Pancreas (tissue), 10 donors: ENCODE data around the gene SEMA6B. TPM values are rescaled to one million over a fixed set of nuclear protein-coding genes. Genes with fewer than 3 reads are reported as not detected.
"Not testable (repeated sequence)": the region's sequence is repeated elsewhere in the genome, so short reads cannot be mapped to it uniquely, and the experiment has no call there.

Experiments
- ATAC-seq, 4 donors: fragments of 200-7000 bp; cut with Tn5 transposase; one replicate each; pipeline versions ENCODE4 v1.8.0 to v1.9.1; 2020; ENCODE audit warnings: mild to moderate bottlenecking in 4 of 4, moderate library complexity in 4 of 4
- DNase-seq, 6 donors: peaks; one replicate each; pipeline ENCODE4 v3.0.0-alpha.2; 2020
- FAIRE-seq: peaks from 2 replicates; lab custom pipeline; 2012; peaks lifted over from hg19 to GRCh38; lab: Jason Lieb, UNC
- H3K27ac ChIP-seq, 4 donors: fragments of 200-600 bp; sonication (generic); 1 replicate in 3 of 4; 2 replicates in 1 of 4; pipeline versions ENCODE4 v1.5.0 to v1.8.0; 2020
- H3K27me3 ChIP-seq, 4 donors: fragments of 200-600 bp; one replicate each; pipeline ENCODE4 v1.8.0; 2021
- H3K36me3 ChIP-seq, 3 donors: fragments of 200-600 bp; sonication (generic) in 1 of 3; one replicate each; pipeline versions ENCODE4 v1.5.0 to v1.8.0; 2020 to 2021
- H3K4me1 ChIP-seq, 3 donors: fragments of 200-600 bp; one replicate each; pipeline ENCODE4 v1.8.0; 2021
- H3K4me3 ChIP-seq, 4 donors: fragments of 200-600 bp; sonication (generic) in 2 of 4; one replicate each; pipeline versions ENCODE4 v1.5.0 to v1.8.0; 2020 to 2021
- H3K9me3 ChIP-seq, 4 donors: fragments of 200-600 bp; one replicate each; pipeline ENCODE4 v1.8.0; 2021
- WGBS, 2 donors: extraction: QIAGEN DNeasy Blood & Tissue Kit; methylation state at CpG; one replicate each; pipeline ENCODE4 v1.1.7; 2013; 5-methylcytosine and 5-hydroxymethylcytosine counted together
- intact Hi-C, 3 donors: fragments of 100-400 bp; cut with DNase I; formaldehyde crosslinking; loops; one replicate each; pipeline versions ENCODE4 v1.11.1 to v1.14.2; 2022
- polyA plus RNA-seq, 2 donors: library from polyadenylated mRNA; stranded (reverse); fragments of 200-250 nt; gene quantifications; one replicate each; pipeline ENCODE4 v1.2.3, GENCODE V29; 2013
- total RNA-seq, 6 donors: library from RNA; stranded (reverse); fragmentation: NEBNext Ultra II Directional in 4 of 6; extraction: Animal tissue kit (Norgen Biotek cat#: 25700) in 4 of 6; gene quantifications; one replicate each; pipeline versions ENCODE4 v1.2.1 to v1.2.4, GENCODE V29; 2021 to 2023
- TF ChIP-seq, protein P1 (sequence below), 4 donors: fragments of 200-600 bp; sonication (generic) in 3 of 4; IDR thresholded peaks; one replicate each; pipeline versions ENCODE4 v1.5.0 to v1.8.0; 2021; ENCODE audit warnings: antibody characterized with exemption in 4 of 4
- donor health status: healthy with polysubstance abuse.
- donor health status: DM: no; HTN: no; CAD: no; lungs with moderate emphysema.
- donor health status: DM: no; HTN: no; CAD: no.
- donor health status: control.
- donor health status: control.
- donor health status: Bipolar disorder and iron deficiency.
- donor health status: DM: yes; HTN: yes; CAD: no.
- donor health status: DM: no; HTN: no; CAD: no.
- donor health status: DM: no; HTN: no; CAD: no.
- donor health status: DM: yes; HTN: yes; CAD: no.

Gene SEMA6B
- total and polyA plus RNA-seq, 8 donors, result 2.2 to 4.7 (median 3.5) TPM

DNA sequence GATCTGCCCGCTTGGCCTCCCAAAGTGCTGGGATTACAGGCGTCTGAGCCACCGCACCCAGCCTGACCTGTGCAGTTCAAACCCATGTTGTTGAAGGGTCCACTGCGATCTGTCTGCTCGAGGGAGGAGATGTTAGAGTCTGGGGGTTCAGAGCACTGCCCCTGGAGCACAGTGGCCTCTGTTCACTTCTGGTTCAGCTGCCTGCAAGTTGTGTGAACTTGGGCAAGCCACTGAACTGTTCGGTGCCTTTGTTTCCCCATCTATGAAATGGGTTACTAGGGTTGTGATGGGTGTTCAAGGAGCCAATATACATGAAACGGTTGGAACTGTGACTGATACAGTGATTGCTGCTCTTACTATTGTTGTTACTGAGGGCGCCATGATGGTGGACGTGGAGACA is 26.1 kb downstream of the SEMA6B start:
- no peak for ATAC-seq
- DNase-seq, result no peak
- no peaks in the 10 kb centered on the region for H3K9me3 ChIP-seq
- intact Hi-C loops, result no loop called here
- H3K4me1 ChIP-seq, result peaks cover 8 to 30% (median 19%) of the 10 kb centered on the region in 3 donors
- H3K4me3 ChIP-seq, result no peak overlapping the region
- no peak overlapping the region for H3K27ac ChIP-seq
- TF ChIP-seq, protein P1, sequence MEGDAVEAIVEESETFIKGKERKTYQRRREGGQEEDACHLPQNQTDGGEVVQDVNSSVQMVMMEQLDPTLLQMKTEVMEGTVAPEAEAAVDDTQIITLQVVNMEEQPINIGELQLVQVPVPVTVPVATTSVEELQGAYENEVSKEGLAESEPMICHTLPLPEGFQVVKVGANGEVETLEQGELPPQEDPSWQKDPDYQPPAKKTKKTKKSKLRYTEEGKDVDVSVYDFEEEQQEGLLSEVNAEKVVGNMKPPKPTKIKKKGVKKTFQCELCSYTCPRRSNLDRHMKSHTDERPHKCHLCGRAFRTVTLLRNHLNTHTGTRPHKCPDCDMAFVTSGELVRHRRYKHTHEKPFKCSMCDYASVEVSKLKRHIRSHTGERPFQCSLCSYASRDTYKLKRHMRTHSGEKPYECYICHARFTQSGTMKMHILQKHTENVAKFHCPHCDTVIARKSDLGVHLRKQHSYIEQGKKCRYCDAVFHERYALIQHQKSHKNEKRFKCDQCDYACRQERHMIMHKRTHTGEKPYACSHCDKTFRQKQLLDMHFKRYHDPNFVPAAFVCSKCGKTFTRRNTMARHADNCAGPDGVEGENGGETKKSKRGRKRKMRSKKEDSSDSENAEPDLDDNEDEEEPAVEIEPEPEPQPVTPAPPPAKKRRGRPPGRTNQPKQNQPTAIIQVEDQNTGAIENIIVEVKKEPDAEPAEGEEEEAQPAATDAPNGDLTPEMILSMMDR (IDR thresholded peaks at IDR 0.05), result no peak
- FAIRE-seq, result no peak
- H3K36me3 ChIP-seq, result no peaks in the 10 kb centered on the region
- no peaks in the 10 kb centered on the region for H3K27me3 ChIP-seq
- WGBS, 2 donors, result 89 to 92% methylated on average over 9 of the region's 9 CpGs

- H3K4me3 ChIP-seq, result no peak overlapping the region
- intact Hi-C loops, result no loop called here
- TF ChIP-seq, protein P1 (IDR thresholded peaks at IDR 0.05), result no peak
- H3K9me3 ChIP-seq, result no peaks in the 10 kb centered on the region
- no peaks in the 10 kb centered on the region for H3K36me3 ChIP-seq
- peak in 3 of 4 donors; percentile 30 to 51 (median 30) for ATAC-seq
- 37 to 44% methylated on average over 24 to 28 of the region's 28 CpGs for WGBS, 2 donors
- H3K27ac ChIP-seq, result no peak overlapping the region
- peaks cover 5 to 18% (median 13%) of the 10 kb centered on the region in 3 donors for H3K4me1 ChIP-seq
- DNase-seq, result peak; percentile 53 to 73 (median 60)
- no peaks in the 10 kb centered on the region for H3K27me3 ChIP-seq
- FAIRE-seq, result no peak
These were observed 27.8 kb downstream of the SEMA6B start for GRCh38 chr19:4531562-4532165.

- intact Hi-C loops, result no loop called here
- Histone ChIP-seq H3K36me3 (no peaks in the 10 kb centered on the region), H3K27ac (no peak overlapping the region), H3K4me3 (no peak overlapping the region), H3K27me3 (no peaks in the 10 kb centered on the region), H3K9me3 (no peaks in the 10 kb centered on the region), H3K4me1 (peaks cover 0 to 5% (median 0%) of the 10 kb centered on the region in 3 donors)
- DNase-seq, result peak in 1 of 6 donors; percentile 64
- no peak for FAIRE-seq
- 75 to 78% methylated on average over 14 of the region's 14 CpGs for WGBS, 2 donors
- TF ChIP-seq, protein P1 (IDR thresholded peaks at IDR 0.05), result no peak
- ATAC-seq, result no peak
These were observed 29.5 kb downstream of the SEMA6B start for GRCh38 chr19:4529924-4530522.

GRCh38 chr19:4528843-4529242 is 30.6 kb downstream of the SEMA6B start:
- ATAC-seq (no peak), FAIRE-seq (no peak), DNase-seq (no peak)
- Histone ChIP-seq H3K9me3 (no peaks in the 10 kb centered on the region), H3K27me3 (no peaks in the 10 kb centered on the region), H3K36me3 (no peaks in the 10 kb centered on the region), H3K27ac (no peak overlapping the region), H3K4me1 (no peaks in the 10 kb centered on the region), H3K4me3 (no peak overlapping the region)
- WGBS, 2 donors, result 92 to 93% methylated on average over 15 of the region's 15 CpGs
- TF ChIP-seq, protein P1 (IDR thresholded peaks at IDR 0.05), result no peak
- intact Hi-C loops, result no loop called here

- DNase-seq, FAIRE-seq, H3K4me1 ChIP-seq, intact Hi-C loops, ATAC-seq, H3K27me3 ChIP-seq, H3K36me3 ChIP-seq, H3K4me3 ChIP-seq, H3K9me3 ChIP-seq, H3K27ac ChIP-seq: not testable (repeated sequence)
- WGBS, 2 donors, result 91 to 95% methylated on average over 8 of the region's 8 CpGs
These were observed 32.1 kb downstream of the SEMA6B start for GRCh38 chr19:4527377-4527776.
